ENCODE results near the gene TSC1.

The TSC1 gene

GRCh38 chr9:132919614-132920268, 24.7 kb downstream of the TSC1 start:
- in situ Hi-C loops (cut with MboI; ENCODE audit: low pct_unique_long_range_greater_than_20kb, low sequenced_read_pairs, unreplicated experiment), result no loop called here
- no peak for TF ChIP-seq CTCF (IDR thresholded peaks at IDR 0.05; ENCODE audit: extremely low read depth, insufficient read depth, missing control alignments)
- no peak for DNase-seq (ENCODE audit: low spot score)

- no peak for TF ChIP-seq CTCF (IDR thresholded peaks at IDR 0.05; ENCODE audit: extremely low read depth, insufficient read depth, missing control alignments)
- DNase-seq (ENCODE audit: low spot score), result no peak
- in situ Hi-C loops (cut with MboI; ENCODE audit: low pct_unique_long_range_greater_than_20kb, low sequenced_read_pairs, unreplicated experiment), result no loop called here
These were observed 29.5 kb downstream of the TSC1 start for GRCh38 chr9:132914924-132915323.

- in situ Hi-C loops (cut with MboI; ENCODE audit: low pct_unique_long_range_greater_than_20kb, low sequenced_read_pairs, unreplicated experiment), result no loop called here
- no peak for DNase-seq (ENCODE audit: low spot score)
- TF ChIP-seq CTCF (IDR thresholded peaks at IDR 0.05; ENCODE audit: extremely low read depth, insufficient read depth, missing control alignments), result no peak
These were observed 32.3 kb downstream of the TSC1 start for GRCh38 chr9:132912131-132912530.

GRCh38 chr9:132910376-132910775, 34.0 kb downstream of the TSC1 start:
- in situ Hi-C loops (cut with MboI; ENCODE audit: low pct_unique_long_range_greater_than_20kb, low sequenced_read_pairs, unreplicated experiment), result no loop called here
- no peak for TF ChIP-seq CTCF (IDR thresholded peaks at IDR 0.05; ENCODE audit: extremely low read depth, insufficient read depth, missing control alignments)

GRCh38 chr9:132909311-132909710, 35.1 kb downstream of the TSC1 start:
- no peak for TF ChIP-seq CTCF (IDR thresholded peaks at IDR 0.05; ENCODE audit: extremely low read depth, insufficient read depth, missing control alignments)
- no peak for DNase-seq (ENCODE audit: low spot score)
- in situ Hi-C loops (cut with MboI; ENCODE audit: low pct_unique_long_range_greater_than_20kb, low sequenced_read_pairs, unreplicated experiment), result no loop called here

More at GRCh38 chr9:132910376-132910775, 34.0 kb downstream of the TSC1 start:
- no peak for DNase-seq (ENCODE audit: low spot score)

GRCh38 chr9:132908635-132909034, 35.8 kb downstream of the TSC1 start:
- DNase-seq (ENCODE audit: low spot score), result no peak
- TF ChIP-seq CTCF (IDR thresholded peaks at IDR 0.05; ENCODE audit: extremely low read depth, insufficient read depth, missing control alignments), result no peak
- in situ Hi-C loops (cut with MboI; ENCODE audit: low pct_unique_long_range_greater_than_20kb, low sequenced_read_pairs, unreplicated experiment), result no loop called here

All from GM13977 (cell line).